Measurements from ENCODE around the gene PYROXD2. TPM values are rescaled to one million over a fixed set of nuclear protein-coding genes. Genes with fewer than 3 reads are reported as not detected.

Gene PYROXD2
- total and polyA plus RNA-seq, 2 experiments from 2014 or later: 1.3 to 2.6 TPM

DNA sequence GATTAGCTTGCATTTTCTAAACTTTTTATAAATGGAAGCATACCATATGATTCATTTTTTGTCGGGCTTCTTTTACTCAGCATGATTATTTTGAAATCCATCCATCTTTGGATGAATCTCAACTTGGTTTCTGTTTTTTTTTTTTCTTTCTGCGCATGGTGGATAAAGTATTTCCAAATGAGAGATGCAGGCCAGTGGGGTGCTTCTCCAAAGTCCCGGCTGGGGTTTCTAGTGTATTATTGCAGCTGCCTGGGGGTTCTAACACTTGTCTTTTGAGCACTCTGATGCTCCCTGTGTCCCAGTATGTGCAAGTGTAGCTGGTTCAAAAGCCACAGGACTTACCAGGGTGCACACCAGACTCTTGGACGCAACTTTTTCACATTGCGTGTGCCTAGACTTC is 76.1 kb downstream of the PYROXD2 start:
- no peak overlapping the region for H2AFZ ChIP-seq

More for the DNA sequence above, 76.1 kb downstream of the PYROXD2 start:
- Histone ChIP-seq H3K27me3 (ENCODE audit: insufficient read depth) (no peaks in the 10 kb centered on the region), H3F3A (replicated peaks; ENCODE audit: low read depth) (no peaks in the 10 kb centered on the region), H3K4me2 (no peak overlapping the region), H3K27ac (ENCODE audit: low read depth) (no peak overlapping the region), H3K4me3 (no peak overlapping the region), H3K4me1 (ENCODE audit: insufficient read depth) (no peaks in the 10 kb centered on the region), H3K9me2 (ENCODE audit: insufficient read depth) (no peaks in the 10 kb centered on the region), H4K20me1 (replicated peaks; ENCODE audit: insufficient read depth) (no peaks in the 10 kb centered on the region), H3K79me2 (replicated peaks; ENCODE audit: insufficient read depth) (no peaks in the 10 kb centered on the region), H3K36me3 (ENCODE audit: insufficient read depth) (no peaks in the 10 kb centered on the region)
- DNase-seq (ENCODE audit: low spot score) (no peak), ATAC-seq (no peak)
- Mint-ChIP-seq H3K4me3 (no peak overlapping the region), H3K4me1 (no peaks in the 10 kb centered on the region), H3K27me3 (ENCODE audit: insufficient read depth, low read depth, poor library complexity) (peaks cover 6% of the 10 kb centered on the region), H3K27ac (no peak overlapping the region), H3K36me3 (ENCODE audit: low read depth) (no peaks in the 10 kb centered on the region), H3K9me3 (no peaks in the 10 kb centered on the region)
- TF ChIP-seq ETS1 (IDR thresholded peaks at IDR 0.05) (no peak), ZNF331 (CRISPR knock-in tag; IDR thresholded peaks at IDR 0.05; ENCODE audit: low read depth) (no peak), NANOG (IDR thresholded peaks at IDR 0.05; ENCODE audit: borderline replicate concordance) (no peak), ZNF462 (CRISPR knock-in tag; IDR thresholded peaks at IDR 0.05) (no peak), CREB1 (CRISPR knock-in tag; IDR thresholded peaks at IDR 0.05; ENCODE audit: low read depth) (no peak), EZH2 (IDR thresholded peaks at IDR 0.05; ENCODE audit: low read depth, unreplicated experiment) (no peak), EZH2phosphoT487 (IDR thresholded peaks at IDR 0.05; ENCODE audit: unreplicated experiment) (no peak), ZNF114 (CRISPR knock-in tag; IDR thresholded peaks at IDR 0.05) (no peak), REST (IDR thresholded peaks at IDR 0.05; ENCODE audit: unreplicated experiment) (no peak), POLR2AphosphoS5 (IDR thresholded peaks at IDR 0.05; ENCODE audit: low read depth) (no peak), STAT1 (IDR thresholded peaks at IDR 0.05; ENCODE audit: unreplicated experiment) (no peak), JUNB (IDR thresholded peaks at IDR 0.05; ENCODE audit: unreplicated experiment) (no peak)
- TF ChIP-seq, protein P1, sequence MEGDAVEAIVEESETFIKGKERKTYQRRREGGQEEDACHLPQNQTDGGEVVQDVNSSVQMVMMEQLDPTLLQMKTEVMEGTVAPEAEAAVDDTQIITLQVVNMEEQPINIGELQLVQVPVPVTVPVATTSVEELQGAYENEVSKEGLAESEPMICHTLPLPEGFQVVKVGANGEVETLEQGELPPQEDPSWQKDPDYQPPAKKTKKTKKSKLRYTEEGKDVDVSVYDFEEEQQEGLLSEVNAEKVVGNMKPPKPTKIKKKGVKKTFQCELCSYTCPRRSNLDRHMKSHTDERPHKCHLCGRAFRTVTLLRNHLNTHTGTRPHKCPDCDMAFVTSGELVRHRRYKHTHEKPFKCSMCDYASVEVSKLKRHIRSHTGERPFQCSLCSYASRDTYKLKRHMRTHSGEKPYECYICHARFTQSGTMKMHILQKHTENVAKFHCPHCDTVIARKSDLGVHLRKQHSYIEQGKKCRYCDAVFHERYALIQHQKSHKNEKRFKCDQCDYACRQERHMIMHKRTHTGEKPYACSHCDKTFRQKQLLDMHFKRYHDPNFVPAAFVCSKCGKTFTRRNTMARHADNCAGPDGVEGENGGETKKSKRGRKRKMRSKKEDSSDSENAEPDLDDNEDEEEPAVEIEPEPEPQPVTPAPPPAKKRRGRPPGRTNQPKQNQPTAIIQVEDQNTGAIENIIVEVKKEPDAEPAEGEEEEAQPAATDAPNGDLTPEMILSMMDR (conservative IDR thresholded peaks at IDR 0.05; ENCODE audit: low read depth in 2 of 2): no peak
